Activated CD4-positive, alpha-beta T cell treated with anti-CD3 and anti-CD28 coated beads, Interleukin-2, amount 10 ng/mL, durations not matched to agents 7 days and 5 days (primary cell): Measurements from ENCODE around the gene CPLX1. TPM values are rescaled to one million over a fixed set of nuclear protein-coding genes. Genes with fewer than 3 reads are reported as not detected.
"Not testable (repeated sequence)": the region's sequence is repeated elsewhere in the genome, so short reads cannot be mapped to it uniquely, and the experiment has no call there.

ENCODE experiments used
- CTCF ChIA-PET: fragments of 350-600 bp; sonication (Branson Sonifier 250); formaldehyde crosslinking; loops from one replicate; lab custom pipeline; 2021; ENCODE audit warnings: antibody characterized with exemption; lab: Charles Lee
- POLR2A ChIA-PET: fragments of 350-600 bp; sonication (Branson Sonifier 250); formaldehyde crosslinking; loops from one replicate; lab custom pipeline; 2021; ENCODE audit warnings: antibody characterized with exemption; lab: Charles Lee
- DNase-seq: peaks from one replicate; pipeline ENCODE4 v3.0.0-alpha.2; 2020
- H3K27ac Mint-ChIP-seq: one replicate; pipeline ENCODE4 v1.8.0; 2021; ENCODE audit warnings: mild to moderate bottlenecking, moderate library complexity, mixed read lengths
- H3K27me3 Mint-ChIP-seq: one replicate; pipeline ENCODE4 v1.8.0; 2021; ENCODE audit warnings: mixed read lengths
- H3K36me3 Mint-ChIP-seq: one replicate; pipeline ENCODE4 v1.8.0; 2021; ENCODE audit warnings: low read depth, mixed read lengths
- H3K4me1 Mint-ChIP-seq: one replicate; pipeline ENCODE4 v1.8.0; 2021; ENCODE audit warnings: mixed read lengths
- H3K4me3 Mint-ChIP-seq: one replicate; pipeline ENCODE4 v1.8.0; 2021; ENCODE audit warnings: mild to moderate bottlenecking, moderate library complexity, mixed read lengths
- H3K9me3 Mint-ChIP-seq: one replicate; pipeline ENCODE4 v1.8.0; 2021; ENCODE audit warnings: mixed read lengths
- total RNA-seq, 2 experiments: library from RNA; stranded (reverse); gene quantifications; one replicate each; pipeline ENCODE4 v1.2.3, GENCODE V29; 2021

Gene CPLX1
- total RNA-seq, 2 experiments from 2014 or later: 0.17 to 0.42 TPM

DNA sequence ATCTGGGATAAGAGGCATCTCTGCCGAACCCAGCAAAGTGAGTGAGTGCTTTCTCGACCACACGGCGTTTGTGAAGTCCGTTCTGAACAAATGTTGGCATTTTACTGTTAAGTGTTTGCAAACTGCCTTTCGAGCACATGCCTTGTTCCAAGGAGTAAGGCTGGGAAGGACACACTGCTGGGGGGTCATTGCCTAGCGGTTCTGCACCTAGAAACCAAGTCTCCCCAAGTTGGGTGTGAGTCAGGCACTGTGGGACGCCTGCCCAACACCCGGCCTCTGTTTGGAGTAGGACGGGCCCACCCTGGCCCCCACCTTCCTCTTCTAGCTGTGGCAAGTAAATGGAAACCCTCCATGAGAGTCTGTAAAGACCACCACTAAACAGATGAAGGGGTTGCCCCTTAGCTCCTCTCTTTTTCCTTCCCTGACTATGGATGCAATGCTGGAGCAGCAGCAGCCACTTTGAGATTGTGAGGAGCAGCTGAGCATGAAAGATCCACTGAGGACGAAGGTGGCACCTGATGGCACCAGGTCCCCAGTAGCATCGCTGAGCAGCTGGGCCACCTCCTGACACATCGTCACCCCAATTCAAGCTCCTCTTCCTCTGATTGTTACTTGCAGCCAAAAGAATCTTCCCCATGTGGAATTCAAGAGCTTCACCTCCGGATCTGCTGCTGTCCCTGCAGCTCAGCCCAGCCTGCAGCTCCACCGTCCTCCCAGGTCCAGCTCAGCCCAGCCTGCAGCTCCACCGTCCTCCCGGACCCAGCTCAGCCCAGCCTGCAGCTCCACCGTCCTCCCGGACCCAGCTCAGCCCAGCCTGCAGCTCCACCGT lies 6.3 kb downstream of the CPLX1 start:
- H3K27me3 Mint-ChIP-seq: peaks cover 37% of the 10 kb centered on the region
- CTCF ChIA-PET: no interaction called here

DNA sequence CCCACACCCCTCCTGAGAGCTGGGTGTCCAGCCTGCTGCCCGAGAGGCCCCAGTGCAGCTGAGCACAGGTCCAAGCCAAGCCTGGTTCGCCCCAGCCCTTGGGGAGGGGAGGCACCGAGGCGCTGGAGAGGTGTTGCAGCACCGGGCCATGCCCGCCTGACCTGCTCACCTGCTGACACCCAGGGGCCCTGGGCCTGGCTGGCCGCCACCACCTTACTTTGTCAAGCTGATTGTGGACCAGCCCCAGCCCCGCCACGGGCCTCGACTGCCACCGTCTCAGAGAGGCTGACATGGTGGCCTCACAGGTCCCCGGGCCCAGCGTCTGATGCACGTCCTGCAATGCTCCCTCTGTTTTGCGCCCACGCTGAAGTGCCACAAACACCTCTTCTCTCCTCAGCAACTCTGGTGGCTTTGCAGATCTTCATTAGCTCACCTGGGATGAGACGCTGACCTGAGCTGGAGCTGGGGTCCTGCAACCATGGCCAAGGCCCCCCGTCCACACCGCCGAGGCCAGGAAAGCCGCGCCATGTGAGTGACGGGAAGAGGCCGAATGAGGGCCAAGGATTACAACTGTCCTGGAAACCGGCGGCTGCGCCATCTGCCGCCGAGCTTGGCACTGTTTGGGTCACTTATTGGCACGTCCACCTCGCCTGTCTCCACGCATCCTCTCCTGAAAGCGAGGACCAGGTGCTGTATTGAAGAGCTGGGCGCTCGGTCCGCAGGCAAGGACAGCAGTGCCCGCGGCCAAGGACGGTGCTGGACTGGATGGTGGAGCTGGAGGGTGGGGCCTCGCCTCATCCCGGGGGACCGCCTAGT lies 7.6 kb downstream of the CPLX1 start:
- H3K9me3 Mint-ChIP-seq: no peaks in the 10 kb centered on the region
- H3K27ac Mint-ChIP-seq: no peak overlapping the region
- no peak overlapping the region for H3K4me3 Mint-ChIP-seq
- ChIA-PET POLR2A (no interaction called here), CTCF (no interaction called here)
- no peak for DNase-seq
- H3K4me1 Mint-ChIP-seq: no peaks in the 10 kb centered on the region
- no peaks in the 10 kb centered on the region for H3K36me3 Mint-ChIP-seq
- H3K27me3 Mint-ChIP-seq: peaks cover 41% of the 10 kb centered on the region

More for the DNA sequence above, 6.3 kb downstream of the CPLX1 start:
- H3K9me3 Mint-ChIP-seq: no peaks in the 10 kb centered on the region
- POLR2A ChIA-PET: no interaction called here
- H3K4me3 Mint-ChIP-seq: no peak overlapping the region
- no peaks in the 10 kb centered on the region for H3K4me1 Mint-ChIP-seq
- no peak overlapping the region for H3K27ac Mint-ChIP-seq
- H3K36me3 Mint-ChIP-seq: no peaks in the 10 kb centered on the region
- DNase-seq: no peak

DNA sequence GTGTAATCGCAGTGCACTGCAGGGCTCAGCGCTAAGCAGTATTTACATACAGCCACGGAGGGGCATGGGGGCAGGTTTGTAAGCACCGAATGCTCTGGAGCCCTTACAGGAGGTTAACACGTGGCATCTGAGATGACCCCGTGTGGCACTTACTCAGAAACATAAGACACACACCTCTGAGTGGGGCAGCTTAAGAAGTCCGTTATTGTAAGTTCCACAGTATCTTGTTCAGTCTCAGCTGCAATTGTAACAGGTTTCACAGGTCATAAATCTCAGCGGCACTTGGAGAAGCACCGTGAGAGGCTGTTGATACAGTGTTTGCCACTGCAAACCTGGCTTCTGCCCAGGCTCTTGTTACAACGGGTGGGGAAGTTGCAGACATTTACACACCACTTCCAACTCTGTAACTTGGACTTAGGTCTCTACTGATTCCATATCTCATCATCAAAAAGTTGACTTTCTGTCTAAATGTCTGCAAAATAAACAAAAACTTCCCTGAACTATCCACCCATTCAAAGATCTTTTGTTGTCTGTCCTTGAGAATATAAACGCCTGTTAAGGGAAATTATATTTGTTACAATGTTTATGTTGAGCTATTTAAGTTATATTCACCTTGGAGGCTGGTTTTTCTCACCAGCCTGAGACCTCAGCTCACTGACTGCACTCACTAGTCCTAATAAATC lies 10.3 kb downstream of the CPLX1 start:
- ChIA-PET POLR2A (no interaction called here), CTCF (interaction anchor here (0.7 to 1.0 kb wide), 3 partner anchors 13 to 720 kb away, joined by 3 to 4 read pairs (median 3); no protein-coding TSS in a partner anchor)
- Mint-ChIP-seq H3K36me3 (no peaks in the 10 kb centered on the region), H3K27me3 (peaks cover 40% of the 10 kb centered on the region), H3K4me3 (no peak overlapping the region), H3K4me1 (no peaks in the 10 kb centered on the region), H3K27ac (no peak overlapping the region), H3K9me3 (no peaks in the 10 kb centered on the region)
- DNase-seq: no peak

DNA sequence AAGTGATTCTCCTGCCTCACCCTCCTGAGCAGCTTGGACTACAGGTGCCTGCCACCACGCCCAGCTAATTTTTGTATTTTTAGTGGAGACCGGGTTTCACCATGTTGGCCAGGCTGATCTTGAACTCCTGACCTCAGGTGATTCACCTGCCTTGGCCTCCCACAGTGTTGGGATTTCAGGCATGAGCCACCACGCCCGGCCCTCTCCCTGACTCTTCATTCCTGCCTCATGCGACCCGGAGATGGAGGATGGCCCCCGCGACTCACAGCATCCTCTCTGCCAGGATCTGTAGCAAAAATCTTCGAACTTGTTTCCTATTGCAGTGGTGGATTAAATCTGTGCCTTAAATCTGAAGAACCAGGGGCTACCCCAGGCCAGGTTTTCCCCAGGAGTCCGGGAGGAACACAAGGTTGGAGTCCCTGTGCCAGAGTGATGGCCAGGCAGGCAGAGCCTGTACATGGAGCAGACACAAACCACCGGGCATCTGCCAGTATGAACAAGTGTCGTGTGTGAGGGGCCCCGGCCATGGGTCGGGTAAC lies 11.5 kb downstream of the CPLX1 start:
- peaks cover 40% of the 10 kb centered on the region for H3K27me3 Mint-ChIP-seq
- CTCF ChIA-PET: no interaction called here

DNA sequence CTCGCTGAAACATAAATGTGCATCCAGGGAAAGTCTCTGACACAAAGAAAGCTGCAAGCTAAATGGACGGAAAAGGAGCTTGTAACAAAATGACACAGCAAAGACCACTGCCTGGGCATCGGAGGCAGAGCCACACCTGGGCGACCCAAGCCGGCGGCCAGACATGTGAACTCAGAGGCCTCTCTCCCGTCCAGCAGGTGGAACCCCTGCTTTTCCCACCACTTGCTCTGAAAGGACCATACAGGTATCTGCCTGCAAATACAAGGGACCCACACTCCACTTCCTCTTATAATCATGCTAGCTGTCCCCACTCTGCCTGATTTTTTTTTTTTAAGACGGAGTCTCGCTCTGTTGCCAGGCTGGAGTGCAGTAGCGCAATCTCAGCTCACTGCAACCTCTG lies 12.0 kb downstream of the CPLX1 start:
- Mint-ChIP-seq H3K27ac (no peak overlapping the region), H3K4me1 (no peaks in the 10 kb centered on the region), H3K4me3 (no peak overlapping the region), H3K36me3 (no peaks in the 10 kb centered on the region), H3K27me3 (peaks cover 40% of the 10 kb centered on the region), H3K9me3 (no peaks in the 10 kb centered on the region)
- CTCF ChIA-PET: no interaction called here
- no peak for DNase-seq
- POLR2A ChIA-PET: no interaction called here

More for the DNA sequence above, 11.5 kb downstream of the CPLX1 start:
- Mint-ChIP-seq H3K36me3 (no peaks in the 10 kb centered on the region), H3K27ac (no peak overlapping the region), H3K9me3 (no peaks in the 10 kb centered on the region), H3K4me1 (no peaks in the 10 kb centered on the region), H3K4me3 (no peak overlapping the region)
- DNase-seq: no peak
- POLR2A ChIA-PET: no interaction called here

DNA sequence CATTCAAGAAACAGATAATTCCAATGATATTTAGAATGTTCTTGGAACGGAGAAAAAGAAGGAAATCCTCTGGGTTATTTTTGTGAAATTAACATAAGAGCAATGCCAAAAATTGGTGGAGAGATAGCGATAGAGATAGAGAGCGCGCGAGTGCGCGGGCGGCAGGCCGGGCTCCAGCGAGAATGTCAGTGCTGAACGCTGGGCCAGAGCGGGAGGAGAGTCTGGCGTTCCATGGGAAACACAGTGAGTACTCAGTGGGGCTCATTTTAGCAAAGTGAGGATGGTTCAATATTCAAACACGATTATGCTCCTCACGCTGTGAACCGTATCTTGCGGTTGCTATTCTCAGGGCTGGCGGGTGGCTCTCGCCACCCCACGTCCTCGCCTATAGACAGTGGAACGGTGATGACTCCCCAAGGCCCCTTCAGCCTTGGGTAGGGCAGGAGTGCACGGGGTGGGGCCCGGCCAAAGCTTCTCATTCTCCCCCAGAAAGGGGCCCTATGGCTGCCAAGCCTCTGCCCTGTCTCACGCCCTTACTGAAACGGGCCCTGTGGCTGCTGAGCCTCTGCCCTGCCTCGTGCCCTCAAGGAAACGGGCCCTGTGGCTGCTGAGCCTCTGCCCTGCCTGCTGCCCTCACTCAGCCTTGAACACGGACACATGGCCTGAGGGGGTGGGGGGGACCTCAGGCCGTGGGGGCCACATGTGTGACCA lies 16.9 kb downstream of the CPLX1 start:
- H3K4me3 Mint-ChIP-seq: no peak overlapping the region
- no peak for DNase-seq
- no peak overlapping the region for H3K27ac Mint-ChIP-seq
- no peaks in the 10 kb centered on the region for H3K4me1 Mint-ChIP-seq
- ChIA-PET POLR2A (no interaction called here), CTCF (no interaction called here)
- H3K9me3 Mint-ChIP-seq: no peaks in the 10 kb centered on the region
- peaks cover 35% of the 10 kb centered on the region for H3K27me3 Mint-ChIP-seq
- no peaks in the 10 kb centered on the region for H3K36me3 Mint-ChIP-seq

DNA sequence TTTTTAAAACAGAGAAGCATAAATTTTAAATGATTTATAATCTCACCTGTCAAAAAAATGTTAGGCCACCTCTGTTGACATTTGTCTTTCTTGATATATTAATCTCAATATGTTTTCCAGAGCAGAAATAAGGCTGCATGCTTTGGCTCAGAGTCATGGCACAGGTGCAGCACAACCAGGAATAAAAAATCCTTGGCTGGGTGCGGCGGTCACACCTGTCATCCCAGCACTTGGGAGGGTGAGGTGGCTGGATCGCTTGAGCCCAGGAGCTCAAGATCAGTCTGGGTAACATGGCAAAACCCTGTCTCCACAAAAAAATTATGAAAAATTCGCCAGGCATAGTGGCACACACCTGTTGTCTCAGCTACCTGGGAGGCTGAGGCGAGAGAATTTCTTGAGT lies 18.1 kb downstream of the CPLX1 start:
- Mint-ChIP-seq H3K27ac (no peak overlapping the region), H3K36me3 (no peaks in the 10 kb centered on the region), H3K4me3 (no peak overlapping the region), H3K9me3 (peaks cover 3% of the 10 kb centered on the region), H3K27me3 (peaks cover 26% of the 10 kb centered on the region), H3K4me1 (no peaks in the 10 kb centered on the region)
- POLR2A ChIA-PET: no interaction called here
- CTCF ChIA-PET: no interaction called here
- no peak for DNase-seq

DNA sequence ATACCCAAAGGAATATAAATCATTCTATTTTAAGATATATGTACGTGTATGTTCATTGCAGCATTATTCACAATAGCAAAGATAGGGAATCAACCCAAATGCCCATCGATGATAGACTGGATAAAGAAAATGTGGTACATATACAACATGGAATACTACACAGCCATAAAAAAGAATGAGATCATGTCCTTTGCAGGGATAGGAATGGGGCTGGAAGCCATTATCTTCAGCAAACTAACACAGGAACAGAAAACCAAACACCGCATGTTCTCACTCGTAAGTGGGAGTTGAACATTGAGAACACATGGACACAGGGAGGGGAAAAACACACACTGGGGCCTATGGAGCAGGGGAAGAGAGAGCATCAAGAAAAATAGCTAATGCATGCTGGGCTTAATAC lies 18.9 kb downstream of the CPLX1 start:
- POLR2A ChIA-PET: not testable (repeated sequence)

DNA sequence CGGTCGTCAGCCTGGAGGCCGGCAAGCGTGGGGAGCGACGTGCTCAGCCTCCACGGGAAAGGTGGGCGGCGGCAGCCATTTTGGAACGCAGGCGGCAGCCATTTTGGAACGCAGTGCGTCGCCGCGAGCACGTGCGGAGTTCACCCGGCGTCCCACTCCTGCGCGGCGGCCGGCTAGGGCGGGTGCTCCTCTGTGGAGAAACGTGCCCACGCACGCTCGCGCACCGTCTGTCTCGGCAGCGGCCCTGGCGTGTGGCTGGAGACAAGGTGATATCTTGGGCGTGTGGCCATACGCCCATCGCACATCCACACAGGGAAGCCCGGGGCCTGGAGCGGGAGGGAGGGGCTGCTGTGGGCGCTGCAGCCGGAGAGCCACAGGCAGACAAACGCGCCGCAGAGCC lies 21.1 kb downstream of the CPLX1 start:
- CTCF ChIA-PET: no interaction called here
- H3K9me3 Mint-ChIP-seq: peaks cover 5% of the 10 kb centered on the region
- H3K27ac Mint-ChIP-seq: no peak overlapping the region
- DNase-seq: no peak
- no peak overlapping the region for H3K4me3 Mint-ChIP-seq
- peaks cover 4% of the 10 kb centered on the region for H3K4me1 Mint-ChIP-seq
- H3K36me3 Mint-ChIP-seq: no peaks in the 10 kb centered on the region
- peaks cover 16% of the 10 kb centered on the region for H3K27me3 Mint-ChIP-seq
- POLR2A ChIA-PET: no interaction called here

More for the DNA sequence above, 18.9 kb downstream of the CPLX1 start:
- DNase-seq, H3K36me3 Mint-ChIP-seq, H3K27ac Mint-ChIP-seq, H3K4me3 Mint-ChIP-seq, H3K9me3 Mint-ChIP-seq, CTCF ChIA-PET, H3K4me1 Mint-ChIP-seq: not testable (repeated sequence)
- peaks cover 21% of the 10 kb centered on the region for H3K27me3 Mint-ChIP-seq

DNA sequence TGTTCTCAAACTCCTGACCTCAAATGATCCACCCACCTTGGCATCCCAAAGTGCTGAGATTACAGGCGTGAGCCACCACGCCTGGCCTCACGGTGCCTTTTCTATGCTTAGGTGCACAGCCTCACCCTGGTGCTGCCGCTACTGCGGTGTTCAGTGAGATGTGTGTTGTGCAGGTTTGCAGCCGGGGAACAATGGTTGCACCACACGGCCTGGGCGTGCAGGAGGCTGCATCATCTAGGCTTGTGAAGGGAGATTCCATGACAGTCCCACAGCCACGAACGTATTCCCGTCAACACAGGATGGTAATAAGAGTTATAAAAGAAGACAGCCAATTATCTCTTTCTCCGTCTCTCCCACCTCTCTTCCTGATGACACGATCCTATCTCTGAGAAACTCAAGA lies 22.0 kb downstream of the CPLX1 start:
- H3K27ac Mint-ChIP-seq: no peak overlapping the region
- DNase-seq: no peak
- H3K27me3 Mint-ChIP-seq: peaks cover 16% of the 10 kb centered on the region
- ChIA-PET CTCF (no interaction called here), POLR2A (no interaction called here)
- H3K36me3 Mint-ChIP-seq: no peaks in the 10 kb centered on the region
- H3K9me3 Mint-ChIP-seq: peaks cover 5% of the 10 kb centered on the region
- H3K4me3 Mint-ChIP-seq: no peak overlapping the region
- peaks cover 13% of the 10 kb centered on the region for H3K4me1 Mint-ChIP-seq

DNA sequence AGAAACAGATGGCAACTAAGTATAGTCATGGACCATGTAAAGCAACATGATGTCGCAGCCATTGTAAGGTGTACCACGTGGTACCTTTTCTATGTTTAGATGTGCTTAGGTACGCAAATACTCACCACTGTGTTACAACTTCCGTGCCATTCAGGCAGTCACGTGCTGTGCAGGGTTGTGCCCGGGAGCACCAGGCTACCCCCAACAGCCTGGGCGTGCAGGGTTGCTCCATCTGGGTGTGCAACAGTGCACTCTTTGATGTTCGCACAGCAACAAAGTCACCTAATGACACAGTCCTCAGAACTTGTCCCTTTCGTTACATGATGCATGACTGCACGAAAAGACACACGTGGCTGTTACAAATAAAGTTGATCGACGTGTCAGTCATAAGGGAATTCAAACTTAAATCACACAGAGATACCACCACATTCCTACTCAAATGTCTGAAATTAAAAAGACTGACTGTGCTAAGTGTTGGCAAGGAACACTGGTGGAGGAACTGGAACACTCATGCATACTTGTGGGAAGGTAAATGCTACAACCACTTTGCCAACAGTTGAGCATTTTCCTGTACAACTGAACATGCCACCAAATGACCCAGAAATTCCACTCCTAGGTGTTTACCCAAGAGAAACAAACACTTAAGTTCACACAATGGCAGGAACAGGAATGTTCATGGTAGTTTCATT lies 24.3 kb downstream of the CPLX1 start:
- no peak for DNase-seq
- no peak overlapping the region for H3K27ac Mint-ChIP-seq
- peaks cover 16% of the 10 kb centered on the region for H3K27me3 Mint-ChIP-seq
- POLR2A ChIA-PET: no interaction called here
- peaks cover 19% of the 10 kb centered on the region for H3K4me1 Mint-ChIP-seq
- no peaks in the 10 kb centered on the region for H3K36me3 Mint-ChIP-seq
- peaks cover 5% of the 10 kb centered on the region for H3K9me3 Mint-ChIP-seq
- CTCF ChIA-PET: no interaction called here
- H3K4me3 Mint-ChIP-seq: no peak overlapping the region

DNA sequence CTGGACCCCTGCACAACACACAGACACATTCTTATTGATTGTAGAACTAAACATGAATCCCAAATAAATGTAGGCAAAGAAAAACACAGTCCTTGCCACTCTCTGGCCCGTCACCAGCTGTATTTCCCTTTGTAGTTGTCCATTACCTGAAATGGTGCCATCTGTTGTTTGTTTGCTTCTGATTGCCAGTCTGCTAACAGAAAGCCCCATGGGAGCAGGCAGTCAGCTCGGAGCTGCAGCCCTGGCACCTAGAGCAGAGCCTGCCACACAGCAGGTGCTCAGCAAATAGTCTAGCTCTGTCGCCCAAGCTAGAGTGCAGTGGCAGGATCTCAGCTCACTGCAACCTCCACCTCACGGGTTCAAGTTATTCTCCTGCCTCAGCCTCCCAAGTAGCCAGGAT lies 28.9 kb downstream of the CPLX1 start:
- no peak for DNase-seq
- Mint-ChIP-seq H3K27me3 (peaks cover 41% of the 10 kb centered on the region), H3K36me3 (no peaks in the 10 kb centered on the region), H3K9me3 (peaks cover 2% of the 10 kb centered on the region), H3K27ac (no peak overlapping the region), H3K4me3 (no peak overlapping the region), H3K4me1 (peaks cover 44% of the 10 kb centered on the region)
- CTCF ChIA-PET: no interaction called here
- POLR2A ChIA-PET: no interaction called here
